Measurements from ENCODE around the gene PTPRN2. TPM values are rescaled to one million over a fixed set of nuclear protein-coding genes. Genes with fewer than 3 reads are reported as not detected.

Gene PTPRN2
- total RNA-seq, 1 experiment from 2014 or later = 2.1 TPM

- Histone ChIP-seq H4K20me1 (ENCODE audit: insufficient read depth) (no peaks in the 10 kb centered on the region), H3K27me3 (ENCODE audit: insufficient read depth, low read length) (no peaks in the 10 kb centered on the region), H3K27ac (ENCODE audit: low read depth, low read length) (no peak overlapping the region), H3K4me3 (replicated peaks in 1 of 2; ENCODE audit: low read depth in 1 of 2, low read length in 2 of 2) (no peak overlapping the region), H3K9me2 (ENCODE audit: insufficient read depth) (no peaks in the 10 kb centered on the region), H3K9ac (ENCODE audit: low read length) (no peak overlapping the region), H3K9me3 (ENCODE audit: control insufficient read depth in 1 of 2, insufficient read depth in 1 of 2, low read depth in 1 of 2, low read length in 2 of 2) (no peaks in the 10 kb centered on the region), H3K36me3 (ENCODE audit: control insufficient read depth in 1 of 2, insufficient read depth in 2 of 2, low read length in 2 of 2) (no peaks in the 10 kb centered on the region), H2AFZ (ENCODE audit: low read depth, low read length, poor library complexity, severe bottlenecking) (no peak overlapping the region), H3K4me2 (ENCODE audit: low read length) (no peak overlapping the region), H3K79me2 (ENCODE audit: insufficient read depth, low read length) (no peaks in the 10 kb centered on the region), H3K4me1 (ENCODE audit: control insufficient read depth in 1 of 2, insufficient read depth in 2 of 2, low read length in 2 of 2) (no peaks in the 10 kb centered on the region)
- intact Hi-C loops (cut with micrococcal nuclease) = no loop called here
- POLR2A ChIA-PET = no interaction called here
- TF ChIP-seq TCF7L2 (IDR thresholded peaks at IDR 0.05; ENCODE audit: borderline replicate concordance, extremely low read depth, insufficient read depth, insufficient read length) = no peak
- no peak for TF ChIP-seq CTCF (IDR thresholded peaks at IDR 0.05 in 2 of 3, conservative IDR thresholded peaks at IDR 0.05 in 1 of 3; ENCODE audit: borderline replicate concordance in 1 of 3, insufficient read depth in 1 of 3, low read depth in 2 of 3, low read length in 2 of 3)
- TF ChIP-seq ZBTB33 (IDR thresholded peaks at IDR 0.05; ENCODE audit: extremely low read depth, insufficient replicate concordance, low read length) = no peak
- TF ChIP-seq EZH2phosphoT487 (IDR thresholded peaks at IDR 0.05; ENCODE audit: borderline replicate concordance) = no peak
- TF ChIP-seq ELF1 (IDR thresholded peaks at IDR 0.05; ENCODE audit: borderline replicate concordance, low read depth) = no peak
- no peak for TF ChIP-seq SRF (IDR thresholded peaks at IDR 0.05; ENCODE audit: low read depth)
- TF ChIP-seq POLR2AphosphoS5 (IDR thresholded peaks at IDR 0.05; ENCODE audit: low read depth, low read length) = no peak
- TF ChIP-seq EZH2 (IDR thresholded peaks at IDR 0.05) = no peak
- TF ChIP-seq SP1 (IDR thresholded peaks at IDR 0.05; ENCODE audit: low read depth) = no peak
- no peak for TF ChIP-seq CEBPB (IDR thresholded peaks at IDR 0.05; ENCODE audit: low read depth)
- no peak for TF ChIP-seq YY1 (IDR thresholded peaks at IDR 0.05; ENCODE audit: extremely low read depth, insufficient replicate concordance, low read depth, low read length)
- no peak for TF ChIP-seq MAX (IDR thresholded peaks at IDR 0.05)
- no peak for TF ChIP-seq ZNF274 (IDR thresholded peaks at IDR 0.05; ENCODE audit: low read depth, low read length)
- no peak for TF ChIP-seq CBX3 (IDR thresholded peaks at IDR 0.05; ENCODE audit: low read depth)
- TF ChIP-seq JUND (IDR thresholded peaks at IDR 0.05) = no peak
- ATAC-seq = no peak
- RAD21 ChIA-PET (ENCODE audit: low non-redundant PET in 1 of 2, low total read pairs in 2 of 2, uncharacterized antibody in 2 of 2, unreplicated experiment in 2 of 2) = no interaction called here
- BruUV-seq (replicated peaks) = no TSS peak
- CTCF ChIA-PET = no interaction called here
- no peak for DNase-seq (ENCODE audit: low read depth, low spot score)
Measured at GRCh38 chr7:158281441-158281840, 306.2 kb downstream of the PTPRN2 start.
